AG20443 (cell line): ENCODE data around the gene RANBP9.

Source experiments
- DNase-seq: peaks from one replicate; pipeline ENCODE4 v3.0.0; 2012; ENCODE audit warnings: low spot score, mixed read lengths

RANBP9 gene

GRCh38 chr6:13711733-13712598 is at the start of gene RANBP9:
Gene RANBP9, minus strand, starts transcription at chr6:13711835. Its CDS starts 330 bp downstream, at chr6:13711505.
- peak; percentile 96 for DNase-seq

GRCh38 chr6:13760307-13761304 is 49.0 kb upstream of the RANBP9 start:
- DNase-seq, result peak; percentile 82

GRCh38 chr6:13759025-13759424 is 47.4 kb upstream of the RANBP9 start:
- no peak for DNase-seq

- no peak for DNase-seq
Measured at GRCh38 chr6:13754644-13755043, 43.0 kb upstream of the RANBP9 start.

GRCh38 chr6:13743736-13744127 is 32.1 kb upstream of the RANBP9 start:
- no peak for DNase-seq

- no peak for DNase-seq
Measured at GRCh38 chr6:13742961-13743735, 31.5 kb upstream of the RANBP9 start.

GRCh38 chr6:13741365-13741764 is 29.7 kb upstream of the RANBP9 start:
- DNase-seq, result no peak

- DNase-seq, result no peak
Measured at GRCh38 chr6:13735031-13735430, 23.4 kb upstream of the RANBP9 start.

- DNase-seq, result peak; percentile 93
Measured at GRCh38 chr6:13733178-13733887, 21.7 kb upstream of the RANBP9 start.

GRCh38 chr6:13730704-13731103 is 19.1 kb upstream of the RANBP9 start:
- DNase-seq, result no peak

GRCh38 chr6:13729891-13730290 is 18.3 kb upstream of the RANBP9 start:
- peak; percentile 64 for DNase-seq

- DNase-seq, result no peak
Measured at GRCh38 chr6:13725570-13725969, 13.9 kb upstream of the RANBP9 start.

GRCh38 chr6:13725052-13725451 is 13.4 kb upstream of the RANBP9 start:
- DNase-seq, result no peak

- no peak for DNase-seq
Measured at GRCh38 chr6:13724182-13724581, 12.5 kb upstream of the RANBP9 start.

- no peak for DNase-seq
Measured at GRCh38 chr6:13722880-13723279, 11.2 kb upstream of the RANBP9 start.

- DNase-seq, result no peak
Measured at GRCh38 chr6:13718123-13718458, 6.5 kb upstream of the RANBP9 start.

GRCh38 chr6:13716955-13717295 is 5.3 kb upstream of the RANBP9 start:
- no peak for DNase-seq

- DNase-seq, result no peak
Measured at GRCh38 chr6:13716225-13716954, 4.8 kb upstream of the RANBP9 start.

GRCh38 chr6:13715444-13715883 is 3.8 kb upstream of the RANBP9 start:
- no peak for DNase-seq

GRCh38 chr6:13712599-13712898 is 914 bp upstream of the RANBP9 start:
- peak; percentile 38 for DNase-seq

GRCh38 chr6:13711324-13711732 is 307 bp downstream of the RANBP9 start:
- no peak for DNase-seq
